B cell (primary cell): ENCODE results near the gene UPF1. TPM values are rescaled to one million over a fixed set of nuclear protein-coding genes. Genes with fewer than 3 reads are reported as not detected.

Experiments used
- ATAC-seq: fragments of 200-7000 bp; cut with Tn5 transposase; one replicate; pipeline ENCODE4 v1.10.0; 2021; ENCODE audit warnings: low read depth, mild to moderate bottlenecking, moderate number of reproducible peaks, moderate library complexity
- CTCF ChIA-PET: fragments of 350-600 bp; sonication (Branson Sonifier 250); formaldehyde crosslinking; loops from one replicate; lab custom pipeline; 2021; ENCODE audit warnings: antibody characterized with exemption, inconsistent platforms; lab: Charles Lee
- POLR2A ChIA-PET: fragments of 350-600 bp; sonication (Branson Sonifier 250); formaldehyde crosslinking; loops from one replicate; lab custom pipeline; 2021; ENCODE audit warnings: antibody characterized with exemption; lab: Charles Lee
- DNase-seq: peaks from one replicate; pipeline ENCODE4 v3.0.0; 2013
- H2AFZ ChIP-seq: 2 replicates; pipeline ENCODE4 v1.6.1; 2012; ENCODE audit warnings: mild to moderate bottlenecking, low read depth, low read length; ENCODE audit not compliant: insufficient read depth, poor library complexity, severe bottlenecking
- H3K27ac ChIP-seq, 2 donors: 1 replicate in 1 of 2; 2 replicates in 1 of 2; pipeline ENCODE4 v1.5.1; 2012 to 2013; ENCODE audit warnings: low read length in 2 of 2, mild to moderate bottlenecking in 2 of 2, moderate library complexity in 1 of 2
- H3K27me3 ChIP-seq, 4 experiments: fragments of 200-600 bp in 1 of 4; sonication (generic) in 1 of 4; replicated peaks in 1 of 4; 1 replicate in 2 of 4; 2 replicates in 2 of 4; pipeline versions ENCODE4 v1.6.1 to v1.7.0; 2013 to 2016; ENCODE audit warnings: low read length in 3 of 4, mild to moderate bottlenecking in 2 of 4, mixed read lengths in 1 of 4, moderate library complexity in 1 of 4; ENCODE audit not compliant: insufficient read depth in 4 of 4, control insufficient read depth in 3 of 4; ENCODE audit errors: control extremely low read depth in 1 of 4
- H3K36me3 ChIP-seq, 2 experiments: replicated peaks in 1 of 2; 1 replicate in 1 of 2; 2 replicates in 1 of 2; pipeline versions ENCODE4 v1.6.1 to v1.7.1; 2013; ENCODE audit warnings: low read length in 1 of 2; ENCODE audit not compliant: insufficient read depth in 2 of 2, control insufficient read depth in 1 of 2; ENCODE audit errors: control extremely low read depth in 1 of 2, extremely low read depth in 1 of 2
- H3K4me1 ChIP-seq, 2 donors: fragments of 200-600 bp in 1 of 2; sonication (generic) in 1 of 2; 1 replicate in 1 of 2; 2 replicates in 1 of 2; pipeline versions ENCODE4 v1.5.1 to v1.6.1; 2013 to 2017; ENCODE audit warnings: low read length in 2 of 2; ENCODE audit not compliant: control insufficient read depth in 2 of 2, insufficient read depth in 2 of 2
- H3K4me2 ChIP-seq: replicated peaks from 2 replicates; pipeline ENCODE3; 2012; ENCODE audit warnings: mild to moderate bottlenecking, low read depth, low read length; ENCODE audit not compliant: poor library complexity, severe bottlenecking
- H3K4me3 ChIP-seq, 5 experiments: fragments of 200-600 bp in 1 of 5; sonication (generic) in 1 of 5; 1 replicate in 3 of 5; 2 replicates in 2 of 5; pipeline versions ENCODE4 v1.5.1 to v1.7.0; 2011 to 2016; ENCODE audit warnings: low read length in 4 of 5, mild to moderate bottlenecking in 4 of 5, low read depth in 2 of 5, control low read depth in 1 of 5, moderate library complexity in 1 of 5; ENCODE audit not compliant: insufficient read depth in 1 of 5; ENCODE audit errors: control extremely low read depth in 1 of 5, extremely low read depth in 1 of 5
- H3K79me2 ChIP-seq: fragments of 200-600 bp; sonication (generic); one replicate; pipeline ENCODE4 v1.6.0; 2016; ENCODE audit warnings: low read length; ENCODE audit not compliant: control insufficient read depth, insufficient read depth
- H3K9ac ChIP-seq: fragments of 200-600 bp; sonication (generic); 2 replicates; pipeline ENCODE4 v1.6.1; 2017; ENCODE audit warnings: mild to moderate bottlenecking, low read length, moderate library complexity
- H3K9me3 ChIP-seq, 3 donors: one replicate each; pipeline versions ENCODE4 v1.6.1 to v1.7.1; 2013; ENCODE audit warnings: low read length in 2 of 3; ENCODE audit not compliant: control insufficient read depth in 2 of 3, insufficient read depth in 1 of 3; ENCODE audit errors: control extremely low read depth in 1 of 3
- H4K20me1 ChIP-seq: 2 replicates; pipeline ENCODE4 v1.6.0; 2012; ENCODE audit warnings: mild to moderate bottlenecking, low read length; ENCODE audit not compliant: insufficient read depth, control insufficient read depth, poor library complexity, severe bottlenecking
- H3K27ac Mint-ChIP-seq: one replicate; pipeline ENCODE4 v1.8.0; 2021; ENCODE audit warnings: mixed read lengths
- H3K27me3 Mint-ChIP-seq: one replicate; pipeline ENCODE4 v1.8.0; 2021; ENCODE audit warnings: mixed read lengths
- H3K4me1 Mint-ChIP-seq: one replicate; pipeline ENCODE4 v1.8.0; 2021; ENCODE audit warnings: mixed read lengths
- H3K4me3 Mint-ChIP-seq: one replicate; pipeline ENCODE4 v1.8.0; 2021; ENCODE audit warnings: mixed read lengths
- H3K9me3 Mint-ChIP-seq: one replicate; pipeline ENCODE4 v1.8.0; 2022; ENCODE audit warnings: mixed read lengths; ENCODE audit not compliant: insufficient read depth
- EZH2 ChIP-seq: IDR thresholded peaks from 2 replicates; pipeline ENCODE4 v1.6.1; 2012; ENCODE audit warnings: borderline replicate concordance, low read depth, mild to moderate bottlenecking, moderate library complexity, low read length; ENCODE audit not compliant: insufficient read depth, poor library complexity, severe bottlenecking
- WGBS: methylation state at CpG from one replicate; pipeline ENCODE4 v1.1.5; 2013; ENCODE audit warnings: missing lambda C conversion rate; ENCODE audit not compliant: insufficient coverage; 5-methylcytosine and 5-hydroxymethylcytosine counted together
- intact Hi-C: fragments of 100-400 bp; cut with micrococcal nuclease; formaldehyde crosslinking; loops from one replicate; pipeline ENCODE4 v1.10.0; 2022
- polyA plus RNA-seq: library from polyadenylated mRNA; depleted of rRNA; stranded (reverse); fragments of >200 nt; gene quantifications from 2 replicates; pipeline ENCODE4 v1.2.3, GENCODE V29; 2012
- total RNA-seq, 2 donors: library from RNA; stranded (reverse); fragments of 120-200 nt in 1 of 2; gene quantifications; 1 replicate in 1 of 2; 2 replicates in 1 of 2; pipeline versions ENCODE4 v1.2.3 to v1.2.4, GENCODE V29; 2013 to 2022
- TF ChIP-seq, protein P1 (sequence below): fragments of 200-600 bp; IDR thresholded peaks from one replicate; pipeline ENCODE4 v1.8.0; 2022; ENCODE audit warnings: antibody characterized with exemption, mild to moderate bottlenecking

UPF1 gene
- total and polyA plus RNA-seq, 2 donors (not counting 1 experiment from before 2014, with no cell fraction given) = 51.9 to 98.6 TPM

GRCh38 chr19:18860302-18860700 lies 28.5 kb downstream of the UPF1 start:
- Histone ChIP-seq H3K27me3 (no peaks in the 10 kb centered on the region), H3K4me1 (peaks cover 2 to 17% of the 10 kb centered on the region in 2 donors), H3K4me2 (no peak overlapping the region), H3K9ac (no peak overlapping the region), H3K9me3 (no peaks in the 10 kb centered on the region), H3K79me2 (peaks cover 3% of the 10 kb centered on the region), H4K20me1 (peaks cover 57% of the 10 kb centered on the region), H3K27ac (no peak overlapping the region), H3K4me3 (no peak overlapping the region), H2AFZ (no peak overlapping the region), H3K36me3 (peaks cover 0 to 86% of the 10 kb centered on the region in 2 experiments)
- CTCF ChIA-PET = interaction anchor here (2.6 kb wide), 1 partner anchor 13 kb away, joined by 8 read pairs; no protein-coding TSS in a partner anchor
- WGBS = 96% methylated on average over 8 of the region's 11 CpGs
- no peak for TF ChIP-seq EZH2
- TF ChIP-seq, protein P1, sequence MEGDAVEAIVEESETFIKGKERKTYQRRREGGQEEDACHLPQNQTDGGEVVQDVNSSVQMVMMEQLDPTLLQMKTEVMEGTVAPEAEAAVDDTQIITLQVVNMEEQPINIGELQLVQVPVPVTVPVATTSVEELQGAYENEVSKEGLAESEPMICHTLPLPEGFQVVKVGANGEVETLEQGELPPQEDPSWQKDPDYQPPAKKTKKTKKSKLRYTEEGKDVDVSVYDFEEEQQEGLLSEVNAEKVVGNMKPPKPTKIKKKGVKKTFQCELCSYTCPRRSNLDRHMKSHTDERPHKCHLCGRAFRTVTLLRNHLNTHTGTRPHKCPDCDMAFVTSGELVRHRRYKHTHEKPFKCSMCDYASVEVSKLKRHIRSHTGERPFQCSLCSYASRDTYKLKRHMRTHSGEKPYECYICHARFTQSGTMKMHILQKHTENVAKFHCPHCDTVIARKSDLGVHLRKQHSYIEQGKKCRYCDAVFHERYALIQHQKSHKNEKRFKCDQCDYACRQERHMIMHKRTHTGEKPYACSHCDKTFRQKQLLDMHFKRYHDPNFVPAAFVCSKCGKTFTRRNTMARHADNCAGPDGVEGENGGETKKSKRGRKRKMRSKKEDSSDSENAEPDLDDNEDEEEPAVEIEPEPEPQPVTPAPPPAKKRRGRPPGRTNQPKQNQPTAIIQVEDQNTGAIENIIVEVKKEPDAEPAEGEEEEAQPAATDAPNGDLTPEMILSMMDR = no peak
- DNase-seq (no peak), ATAC-seq (no peak)
- Mint-ChIP-seq H3K27me3 (no peaks in the 10 kb centered on the region), H3K4me3 (no peak overlapping the region), H3K27ac (no peak overlapping the region), H3K4me1 (peaks cover 9% of the 10 kb centered on the region), H3K9me3 (no peaks in the 10 kb centered on the region)
- intact Hi-C loops = no loop called here
- POLR2A ChIA-PET = no interaction called here

DNA sequence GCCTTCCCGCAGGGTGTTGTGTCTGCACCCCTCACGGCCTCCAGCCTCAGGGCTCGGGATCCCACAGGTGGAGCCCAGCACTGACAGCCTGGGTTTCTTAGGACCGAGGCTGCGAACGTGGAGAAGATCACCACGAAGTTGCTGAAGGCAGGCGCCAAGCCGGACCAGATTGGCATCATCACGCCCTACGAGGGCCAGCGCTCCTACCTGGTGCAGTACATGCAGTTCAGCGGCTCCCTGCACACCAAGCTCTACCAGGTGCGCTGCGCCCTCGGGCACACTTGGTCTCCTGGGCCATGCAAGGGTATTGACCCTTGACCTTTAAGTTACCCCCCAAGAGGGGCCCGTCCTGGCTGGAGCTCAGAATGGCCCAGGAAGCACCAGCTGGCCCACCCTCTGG lies 29.0 kb downstream of the UPF1 start:
- Histone ChIP-seq H3K4me2 (no peak overlapping the region), H3K4me1 (peaks cover 2 to 17% of the 10 kb centered on the region in 2 donors), H3K4me3 (no peak overlapping the region), H3K27me3 (no peaks in the 10 kb centered on the region), H3K36me3 (peaks cover 0 to 89% of the 10 kb centered on the region in 2 experiments), H3K79me2 (peaks cover under 1% of the 10 kb centered on the region), H3K9ac (no peak overlapping the region), H3K9me3 (no peaks in the 10 kb centered on the region), H2AFZ (no peak overlapping the region), H3K27ac (no peak overlapping the region), H4K20me1 (peaks cover 56% of the 10 kb centered on the region)
- H3K4me3 Mint-ChIP-seq = no peak overlapping the region
- peaks cover 9% of the 10 kb centered on the region for H3K4me1 Mint-ChIP-seq
- no peak for TF ChIP-seq EZH2
- TF ChIP-seq, protein P1 = no peak
- 94% methylated on average over 17 of the region's 17 CpGs for WGBS
- intact Hi-C loops = no loop called here
- H3K27me3 Mint-ChIP-seq = no peaks in the 10 kb centered on the region
- ChIA-PET POLR2A (no interaction called here), CTCF (interaction anchor here (2.6 kb wide), 1 partner anchor 13 kb away, joined by 8 read pairs; no protein-coding TSS in a partner anchor)
- ATAC-seq (no peak), DNase-seq (no peak)
- H3K9me3 Mint-ChIP-seq = no peaks in the 10 kb centered on the region
- H3K27ac Mint-ChIP-seq = peak overlapping the region; percentile 63
